Skin epidermis (tissue), 12 donors: ENCODE measurements around the gene APCDD1L.

Source experiments
- H3K27ac ChIP-seq, 21 experiments: fragments of 200-600 bp; sonication (generic) in 11 of 21; one replicate each; pipeline ENCODE4 v1.5.0; 2020; ENCODE audit warnings: mild to moderate bottlenecking in 3 of 21, inconsistent platforms in 2 of 21, moderate library complexity in 2 of 21
- H3K4me3 ChIP-seq, 7 experiments: fragments of 200-600 bp; sonication (generic) in 2 of 7; one replicate each; pipeline ENCODE4 v1.5.0; 2020; ENCODE audit warnings: inconsistent platforms in 2 of 7, mild to moderate bottlenecking in 2 of 7, moderate library complexity in 1 of 7

APCDD1L gene

DNA sequence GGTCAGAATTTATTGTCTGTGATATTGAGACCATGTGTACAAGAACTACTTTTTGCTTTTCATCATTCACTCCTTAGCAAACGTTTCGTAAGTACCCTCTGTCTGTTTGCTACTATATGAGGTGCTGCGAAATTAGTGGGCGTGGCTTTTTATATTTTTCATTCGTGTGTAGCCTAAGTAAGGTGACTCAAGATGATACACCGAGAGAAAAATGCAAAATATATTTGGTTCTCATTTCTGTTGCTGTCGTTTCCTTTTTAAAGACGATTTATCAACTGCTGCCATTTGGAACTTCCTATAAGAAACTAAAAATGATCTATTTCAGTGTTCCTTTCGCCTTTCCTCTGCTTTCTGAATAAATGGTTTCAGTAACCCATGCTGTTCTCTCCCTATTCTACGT is 64.9 kb downstream of the APCDD1L start:
- Histone ChIP-seq H3K27ac (no peak overlapping the region), H3K4me3 (no peak overlapping the region)

DNA sequence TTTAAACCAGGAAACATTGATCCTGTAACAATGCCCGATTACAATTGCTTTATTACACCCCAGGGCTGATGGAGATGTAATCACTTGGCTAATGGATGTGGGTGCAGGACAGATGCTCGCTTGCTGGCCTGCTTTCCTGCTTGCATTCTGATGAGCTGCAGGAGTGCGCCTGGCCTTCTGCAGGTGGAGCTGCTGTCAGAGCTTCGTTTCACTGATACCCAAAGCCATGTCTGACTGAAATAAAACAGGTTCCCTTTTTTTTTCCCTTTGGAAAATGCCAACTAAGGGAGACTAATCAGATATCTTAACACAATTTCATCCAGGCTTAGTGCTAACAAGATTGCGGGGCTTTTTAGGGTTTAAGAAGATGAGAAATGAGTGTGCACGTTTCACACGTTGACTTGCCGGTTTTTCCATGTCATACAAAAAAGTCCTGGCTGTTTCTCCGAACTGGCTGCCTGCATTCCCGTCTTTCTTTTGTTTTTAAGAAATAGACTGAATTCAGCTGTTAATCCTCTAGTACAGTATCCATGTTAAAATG is 65.4 kb downstream of the APCDD1L start:
- no peak overlapping the region for H3K27ac ChIP-seq
- no peak overlapping the region for H3K4me3 ChIP-seq

DNA sequence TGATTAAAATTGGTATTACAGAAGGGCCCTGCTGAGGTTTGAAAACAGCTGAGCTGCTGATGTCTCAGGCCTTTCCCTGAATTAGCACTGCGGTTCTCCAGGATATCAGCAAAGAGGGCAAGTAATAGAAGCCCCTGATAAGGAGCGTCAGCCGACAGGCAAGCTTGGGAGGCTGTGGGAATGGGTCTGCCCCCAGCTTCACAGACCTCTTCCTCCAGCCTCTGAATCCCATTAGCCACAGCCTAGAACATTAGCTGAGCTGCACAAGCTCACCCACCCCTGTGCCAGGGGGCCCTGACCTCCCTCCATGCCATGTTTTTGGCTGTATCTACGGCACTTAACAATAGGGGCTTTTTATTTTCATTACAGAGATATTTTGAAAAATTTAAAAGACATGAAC is 66.2 kb downstream of the APCDD1L start:
- Histone ChIP-seq H3K27ac (no peak overlapping the region), H3K4me3 (no peak overlapping the region)

DNA sequence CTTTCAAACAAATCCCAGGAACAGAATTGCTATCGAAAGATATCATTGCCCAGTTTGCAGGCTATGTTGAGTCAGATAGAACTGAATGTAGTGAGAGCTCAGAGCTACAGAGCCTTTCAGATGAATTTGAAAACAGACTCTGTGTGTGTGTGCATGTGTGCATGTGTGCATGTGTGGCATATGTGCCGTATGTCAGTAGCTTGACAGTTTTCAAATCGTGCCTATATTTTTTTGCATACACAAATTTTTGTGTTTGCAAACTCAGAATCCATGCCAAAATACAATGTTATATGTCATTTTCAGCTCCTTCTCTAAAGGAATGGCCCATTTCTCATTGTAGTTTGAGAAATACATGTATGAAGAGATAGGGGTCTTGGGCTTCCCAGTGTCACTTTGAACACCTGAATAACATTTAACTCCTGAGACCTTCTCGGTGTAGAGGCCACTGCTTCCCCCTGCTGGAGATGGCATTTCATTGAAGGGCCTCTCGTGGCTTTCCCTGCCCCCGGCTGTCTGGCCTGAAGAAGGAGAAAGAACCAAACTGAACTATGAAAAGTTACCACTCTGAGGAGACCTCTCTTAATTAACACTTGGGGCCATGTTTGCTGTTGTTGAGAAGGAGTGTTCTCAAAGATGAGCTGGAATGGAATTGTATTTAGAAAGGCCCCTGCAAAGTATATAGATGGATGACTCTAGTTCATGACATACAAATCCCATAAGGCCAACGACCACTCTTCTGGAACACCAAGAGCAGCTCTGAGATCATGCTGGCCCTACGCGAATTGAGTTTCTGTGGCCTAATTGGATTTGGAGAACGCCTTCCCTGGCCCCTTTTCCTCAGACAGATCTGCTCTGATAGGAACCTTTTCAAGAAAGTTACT is 67.4 kb downstream of the APCDD1L start:
- Histone ChIP-seq H3K27ac (no peak overlapping the region), H3K4me3 (no peak overlapping the region)

DNA sequence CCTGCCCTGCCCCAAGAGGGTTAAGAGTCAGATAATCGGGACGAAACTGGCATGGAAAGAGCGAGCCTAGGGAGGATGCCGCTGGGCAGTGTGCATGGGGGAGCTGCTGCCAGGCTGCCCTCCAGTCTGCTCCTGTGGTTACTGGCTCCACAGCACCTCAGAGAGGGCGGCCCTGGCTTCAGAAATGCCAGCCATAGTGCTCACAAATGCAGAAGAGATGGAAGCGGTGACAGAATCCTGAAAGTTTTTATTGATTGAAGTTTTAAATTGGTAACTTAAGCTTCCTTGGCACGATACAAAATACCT is 68.3 kb downstream of the APCDD1L start:
- no peak overlapping the region for H3K27ac ChIP-seq

DNA sequence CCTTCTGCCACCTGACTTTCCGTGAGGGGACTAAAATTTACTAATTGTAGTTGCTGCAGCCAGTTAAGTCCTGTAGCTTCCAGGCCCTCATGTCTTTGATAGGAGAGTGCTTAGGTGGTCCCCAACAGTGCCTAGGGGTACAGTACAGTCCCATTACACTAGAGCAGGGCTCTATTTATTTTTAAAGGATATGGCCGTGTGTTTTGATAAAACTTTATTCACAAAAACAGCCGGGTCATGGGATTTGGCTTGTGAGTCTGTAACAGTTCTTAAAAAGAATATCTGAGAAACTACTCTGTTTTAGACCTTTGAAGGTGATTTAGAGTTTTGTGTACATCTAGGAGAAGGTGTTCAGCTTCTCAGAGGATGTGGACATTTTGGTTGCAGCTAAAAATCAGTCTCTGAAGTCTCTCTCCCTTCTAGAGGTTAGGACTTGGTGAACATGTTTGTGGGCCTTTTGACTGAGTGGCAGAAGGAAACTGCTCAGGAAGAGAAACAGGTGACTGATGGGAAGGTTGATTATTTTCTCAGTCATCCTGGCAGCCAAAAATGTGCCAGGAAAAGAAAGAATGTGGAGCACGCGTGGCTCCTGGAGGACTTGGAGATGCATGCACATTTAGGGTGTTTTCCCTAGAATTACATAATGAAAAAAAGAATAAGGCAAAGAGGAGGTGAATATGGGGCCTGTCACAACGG is 68.8 kb downstream of the APCDD1L start:
- H3K27ac ChIP-seq, result no peak overlapping the region
- no peak overlapping the region for H3K4me3 ChIP-seq

More for the DNA sequence above, 68.3 kb downstream of the APCDD1L start:
- no peak overlapping the region for H3K4me3 ChIP-seq

DNA sequence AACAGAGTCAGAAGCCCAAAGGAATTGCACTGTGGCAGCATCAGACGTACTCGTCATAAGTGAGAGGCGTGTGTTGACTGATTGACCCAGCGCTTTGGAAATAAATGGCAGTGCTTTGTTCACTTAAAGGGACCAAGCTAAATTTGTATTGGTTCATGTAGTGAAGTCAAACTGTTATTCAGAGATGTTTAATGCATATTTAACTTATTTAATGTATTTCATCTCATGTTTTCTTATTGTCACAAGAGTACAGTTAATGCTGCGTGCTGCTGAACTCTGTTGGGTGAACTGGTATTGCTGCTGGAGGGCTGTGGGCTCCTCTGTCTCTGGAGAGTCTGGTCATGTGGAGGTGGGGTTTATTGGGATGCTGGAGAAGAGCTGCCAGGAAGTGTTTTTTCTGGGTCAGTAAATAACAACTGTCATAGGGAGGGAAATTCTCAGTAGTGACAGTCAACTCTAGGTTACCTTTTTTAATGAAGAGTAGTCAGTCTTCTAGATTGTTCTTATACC is 70.4 kb downstream of the APCDD1L start:
- no peak overlapping the region for H3K27ac ChIP-seq
- no peak overlapping the region for H3K4me3 ChIP-seq

DNA sequence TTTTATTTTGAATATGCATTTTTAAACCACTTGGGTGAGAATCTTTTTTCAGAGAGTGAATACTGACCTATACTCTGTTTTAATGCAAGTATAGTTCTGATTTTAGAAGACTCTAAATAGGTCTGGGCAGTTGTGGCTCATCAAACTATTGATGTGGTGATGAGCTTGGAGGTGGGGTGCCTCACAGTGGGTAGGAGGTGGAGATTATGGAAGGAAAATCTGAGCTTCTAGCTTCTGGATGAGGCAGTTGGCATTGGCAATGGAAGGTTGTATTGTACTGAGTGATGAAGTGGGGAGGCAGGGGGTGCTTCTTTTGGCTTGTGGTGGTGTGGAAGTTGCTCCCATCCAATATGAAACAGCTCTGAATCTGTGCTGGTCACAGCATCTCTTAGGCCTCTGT is 73.5 kb downstream of the APCDD1L start:
- Histone ChIP-seq H3K4me3 (no peak overlapping the region), H3K27ac (no peak overlapping the region)

DNA sequence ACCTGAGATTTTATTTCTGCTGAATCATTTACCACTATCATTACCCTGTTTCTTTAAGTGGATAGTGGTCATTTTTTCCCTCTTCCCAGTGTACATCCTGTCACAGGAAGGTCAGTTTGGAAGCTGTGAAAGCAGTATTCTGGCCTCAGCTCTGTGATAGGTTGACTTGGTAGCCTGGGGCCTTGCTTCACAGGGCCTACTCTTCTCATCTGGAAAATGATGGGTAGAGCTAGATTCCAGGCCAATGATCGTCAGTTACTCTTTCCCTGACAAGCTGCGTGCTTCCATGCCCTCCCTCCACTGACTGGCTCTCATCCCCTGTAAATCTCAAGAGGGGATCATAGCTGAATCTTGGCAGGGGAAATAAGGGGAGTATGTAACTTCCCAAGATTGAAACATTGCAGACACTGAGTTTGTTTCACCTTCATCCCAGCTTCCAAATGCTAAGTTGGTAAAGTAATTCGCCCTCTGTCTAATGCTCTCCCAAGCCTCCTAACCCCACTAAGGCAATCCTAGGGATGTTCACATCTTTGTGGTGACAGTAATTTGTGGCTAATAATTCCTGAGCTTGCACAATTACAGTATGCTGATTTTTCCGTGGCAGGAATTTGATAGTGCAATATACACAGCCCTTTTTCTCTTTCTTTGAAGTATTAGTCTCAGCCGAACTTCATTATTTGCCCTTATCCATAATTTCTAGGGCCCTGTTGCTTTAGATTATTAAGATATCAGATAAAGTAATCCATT is 75.0 kb downstream of the APCDD1L start:
- no peak overlapping the region for H3K4me3 ChIP-seq
- peak overlapping the region in 1 of 21 experiments; percentile 14 for H3K27ac ChIP-seq

DNA sequence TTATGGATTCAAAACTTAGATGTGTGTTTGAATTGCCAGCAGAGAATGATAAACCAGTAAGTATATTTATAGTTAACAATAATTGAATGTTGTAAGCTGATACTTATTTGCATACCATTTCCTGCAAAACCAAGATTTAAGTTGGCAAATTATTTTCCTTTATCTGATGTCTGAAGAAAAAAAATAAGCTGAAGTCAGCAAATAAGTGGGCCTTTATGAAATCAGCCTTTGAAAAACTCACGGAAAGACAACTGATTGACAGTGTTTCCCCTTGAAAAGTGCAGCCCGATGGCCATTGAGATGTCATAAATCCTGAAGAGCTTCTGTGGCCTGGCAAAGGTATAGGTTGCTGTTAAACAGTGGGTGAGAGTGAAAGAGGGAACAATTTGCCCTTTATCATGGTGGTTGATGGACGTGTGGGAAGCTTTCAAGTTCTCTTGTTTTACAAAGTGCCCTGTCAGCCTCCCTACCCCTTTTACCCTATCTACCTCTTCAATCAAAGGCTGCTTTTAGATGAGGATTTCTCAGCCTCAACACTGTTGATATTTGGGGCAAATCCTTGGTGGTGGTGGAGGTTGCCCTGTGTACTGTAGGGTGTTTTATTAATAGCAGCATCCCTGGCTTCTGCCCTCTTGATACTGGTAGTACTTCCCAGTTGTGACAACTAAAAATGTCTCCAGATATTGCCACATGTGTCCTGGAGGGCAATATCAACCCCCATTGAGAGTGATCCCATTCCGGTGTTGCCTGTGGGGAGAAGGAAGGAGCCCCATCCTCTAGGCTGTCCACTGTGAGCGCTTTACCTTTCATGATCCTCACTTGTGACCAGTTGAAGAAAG is 76.0 kb downstream of the APCDD1L start:
- H3K27ac ChIP-seq, result peak overlapping the region in 3 of 21 experiments; percentile 5 to 37 (median 14)
- no peak overlapping the region for H3K4me3 ChIP-seq

DNA sequence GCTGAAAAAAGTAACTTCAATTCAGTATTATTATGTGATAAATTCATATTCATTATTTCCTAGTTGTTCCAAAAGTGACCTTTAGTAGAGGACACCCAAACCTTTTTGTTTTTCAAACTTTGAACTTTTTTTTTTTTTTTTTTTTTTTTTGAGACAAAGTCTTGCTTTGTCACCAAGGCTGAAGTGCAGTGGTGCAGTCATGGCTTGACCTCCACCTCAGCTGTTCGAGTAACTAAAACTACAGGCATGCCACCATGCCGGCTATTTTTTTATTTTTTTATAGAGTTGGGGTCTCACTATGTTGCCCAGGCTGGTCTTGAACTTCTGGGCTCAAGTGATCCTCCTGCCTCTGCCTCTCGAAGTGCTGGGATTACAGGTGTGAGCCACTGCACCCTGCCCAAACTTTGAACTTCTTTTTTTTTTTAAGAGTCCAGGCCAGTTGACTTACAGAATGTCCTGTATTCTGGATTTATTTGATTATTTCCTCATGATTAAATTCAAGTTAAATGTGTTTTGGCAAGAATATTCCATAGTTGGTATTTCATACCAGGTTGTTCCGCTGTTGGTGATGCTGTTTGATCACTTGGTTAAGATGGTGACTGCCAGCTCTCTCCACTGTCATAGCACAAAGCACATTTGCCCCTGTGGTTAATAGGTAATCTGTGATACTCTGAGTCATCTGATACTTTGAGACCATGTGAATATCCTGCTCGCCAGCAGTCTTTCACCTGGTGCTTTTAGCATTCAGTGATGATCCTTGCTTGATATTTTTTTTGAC is 78.1 kb downstream of the APCDD1L start:
- no peak overlapping the region for H3K4me3 ChIP-seq
- no peak overlapping the region for H3K27ac ChIP-seq

DNA sequence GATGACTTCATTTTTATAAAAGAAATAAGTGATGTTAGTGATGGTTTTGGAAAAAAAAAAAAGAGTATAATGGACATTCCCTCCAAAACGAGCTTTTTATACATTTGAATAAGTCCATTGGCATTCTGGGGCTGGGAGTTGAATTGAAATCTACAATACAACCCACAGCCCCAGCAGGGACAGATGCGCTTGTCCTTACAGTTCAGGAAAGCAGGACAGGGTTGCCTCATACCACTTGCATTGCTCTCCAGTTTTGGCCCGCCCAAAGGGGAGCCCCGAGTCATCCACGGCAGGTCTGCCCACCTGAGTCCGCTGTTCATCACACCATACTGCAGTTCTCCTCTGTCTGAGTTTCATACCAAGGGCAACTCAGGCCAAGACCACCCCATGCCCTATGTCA is 80.0 kb downstream of the APCDD1L start:
- H3K4me3 ChIP-seq, result no peak overlapping the region
- no peak overlapping the region for H3K27ac ChIP-seq

DNA sequence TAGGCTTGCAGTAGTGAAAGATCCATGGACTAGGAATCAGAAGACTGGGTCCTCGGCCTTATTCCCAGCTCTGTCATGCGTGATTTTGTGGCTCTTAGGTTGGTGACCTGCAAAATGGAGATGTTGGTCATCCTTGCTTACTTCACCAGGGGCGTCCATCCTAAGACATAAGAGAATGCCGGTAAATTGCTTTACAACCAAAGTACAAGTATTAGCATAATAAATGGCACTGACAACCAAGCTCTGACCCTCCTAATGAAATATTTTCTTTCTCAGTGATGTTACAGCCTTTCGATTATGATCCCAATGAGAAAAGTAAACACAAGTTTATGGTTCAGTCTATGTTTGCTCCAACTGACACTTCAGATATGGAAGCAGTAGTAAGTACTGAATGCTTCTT is 80.9 kb downstream of the APCDD1L start:
- Histone ChIP-seq H3K27ac (no peak overlapping the region), H3K4me3 (no peak overlapping the region)

DNA sequence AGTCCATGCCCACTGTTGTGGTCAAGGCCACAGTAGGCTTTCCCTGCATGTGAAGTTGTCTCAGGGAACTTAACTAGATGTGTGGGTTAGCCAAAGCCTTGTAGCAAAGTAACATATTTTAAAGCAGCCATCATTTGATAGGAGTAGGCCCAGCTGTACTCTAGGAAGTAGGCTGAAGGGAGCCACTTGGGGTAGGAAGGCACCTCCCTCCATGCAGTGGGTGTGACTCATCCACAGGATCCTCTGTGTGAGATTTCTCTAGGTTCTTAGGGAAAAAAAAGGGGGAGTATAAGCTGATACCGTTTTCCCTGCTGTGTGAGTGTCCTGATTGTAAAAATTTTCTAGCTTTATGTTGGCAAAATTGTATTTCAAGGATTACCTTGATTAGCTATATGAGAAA is 81.4 kb downstream of the APCDD1L start:
- Histone ChIP-seq H3K27ac (no peak overlapping the region), H3K4me3 (no peak overlapping the region)

DNA sequence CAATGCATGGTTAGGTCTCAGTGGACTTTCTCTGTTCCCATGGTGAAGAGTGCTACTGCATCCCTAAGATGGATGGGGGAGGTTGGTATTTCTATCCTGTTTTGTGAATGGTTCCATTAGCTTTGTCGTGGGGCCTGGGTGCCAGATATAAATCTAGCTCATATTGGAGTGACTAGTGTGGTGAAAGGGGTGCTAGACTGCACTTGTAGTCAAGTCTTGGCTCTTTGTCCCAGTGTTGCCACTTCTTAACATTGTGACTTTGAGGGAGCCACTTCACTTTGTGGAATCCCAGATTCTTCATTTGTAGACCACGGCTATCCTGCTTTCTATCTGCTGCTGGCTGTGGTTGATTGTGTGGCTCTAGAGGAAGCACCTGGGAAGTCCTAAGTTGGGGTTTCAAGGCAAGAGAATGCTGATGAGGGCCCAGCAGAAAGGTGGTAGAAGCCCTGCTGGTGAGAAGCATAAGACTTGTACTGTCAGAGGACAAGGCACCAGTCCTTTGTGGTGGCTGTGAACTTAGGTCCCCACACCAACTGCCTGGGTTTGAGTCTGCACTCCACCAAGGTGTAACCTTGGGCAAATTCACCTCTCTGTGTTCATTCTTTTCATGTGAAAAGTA is 82.1 kb downstream of the APCDD1L start:
- no peak overlapping the region for H3K27ac ChIP-seq

DNA sequence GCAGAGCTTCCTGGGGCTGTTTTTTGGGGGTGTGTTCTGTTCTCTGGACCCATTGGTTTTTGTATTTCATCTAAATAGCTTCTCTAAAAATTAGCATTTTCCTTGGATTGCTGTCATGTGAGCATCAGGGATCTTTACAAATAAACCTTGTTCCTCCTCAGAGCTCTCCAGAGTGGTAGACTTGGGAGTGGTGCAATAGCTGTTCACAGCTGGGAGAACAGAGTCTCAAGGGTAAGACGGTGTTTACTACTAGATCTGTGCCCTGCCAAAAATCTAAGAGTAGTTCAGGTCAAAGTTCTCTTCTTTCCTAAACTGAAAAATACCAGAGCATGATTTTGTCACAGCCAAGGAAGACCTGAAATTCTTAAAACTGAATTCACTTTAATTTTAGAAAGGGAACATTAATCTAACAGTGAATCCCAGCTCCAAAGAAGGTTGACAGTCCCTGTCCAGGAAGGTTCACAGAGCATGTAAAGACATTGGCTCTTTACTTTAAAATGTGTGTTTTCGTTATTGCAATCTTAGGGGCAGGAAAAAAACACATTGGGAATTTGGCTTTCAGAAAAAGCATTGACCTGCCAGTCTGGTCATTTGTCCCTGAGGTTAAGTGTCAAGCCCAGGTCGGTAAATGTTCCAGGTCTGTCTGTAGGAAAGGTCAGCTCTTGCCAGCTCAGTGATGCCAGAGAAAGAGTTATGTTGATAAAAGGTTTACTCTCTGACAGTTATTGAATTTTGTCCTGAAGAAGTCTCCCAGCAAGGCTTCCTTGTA is 82.8 kb downstream of the APCDD1L start:
- Histone ChIP-seq H3K27ac (no peak overlapping the region), H3K4me3 (no peak overlapping the region)

More for the DNA sequence above, 82.1 kb downstream of the APCDD1L start:
- no peak overlapping the region for H3K4me3 ChIP-seq

DNA sequence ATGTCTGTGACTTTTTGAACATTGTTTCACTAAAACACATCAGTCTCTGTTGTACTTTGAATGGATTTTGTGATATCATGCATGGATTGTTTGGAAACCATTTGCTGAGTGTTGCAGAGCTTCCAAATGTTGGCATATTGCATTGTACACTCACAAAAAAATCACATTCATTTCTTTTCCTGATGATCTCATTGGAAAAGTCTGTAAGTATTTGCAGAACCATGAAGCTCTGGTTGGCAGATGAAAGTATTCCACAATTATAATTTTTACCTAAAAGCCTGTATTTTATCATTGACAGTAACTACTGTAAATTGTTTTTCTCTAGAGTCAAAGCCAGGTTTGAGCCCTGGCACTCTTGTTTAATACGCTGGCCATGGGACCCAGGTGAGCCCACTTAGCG is 84.1 kb downstream of the APCDD1L start:
- no peak overlapping the region for H3K4me3 ChIP-seq
- no peak overlapping the region for H3K27ac ChIP-seq
